GM18520 (cell line): Measurements from ENCODE around the gene PRKAG2.

ENCODE experiments used
- ATAC-seq: cut with Tn5 transposase; IDR thresholded peaks from one replicate; pipeline ENCODE4 v1.9.1; 2021; ENCODE audit not compliant: unreplicated experiment

The PRKAG2 gene

DNA sequence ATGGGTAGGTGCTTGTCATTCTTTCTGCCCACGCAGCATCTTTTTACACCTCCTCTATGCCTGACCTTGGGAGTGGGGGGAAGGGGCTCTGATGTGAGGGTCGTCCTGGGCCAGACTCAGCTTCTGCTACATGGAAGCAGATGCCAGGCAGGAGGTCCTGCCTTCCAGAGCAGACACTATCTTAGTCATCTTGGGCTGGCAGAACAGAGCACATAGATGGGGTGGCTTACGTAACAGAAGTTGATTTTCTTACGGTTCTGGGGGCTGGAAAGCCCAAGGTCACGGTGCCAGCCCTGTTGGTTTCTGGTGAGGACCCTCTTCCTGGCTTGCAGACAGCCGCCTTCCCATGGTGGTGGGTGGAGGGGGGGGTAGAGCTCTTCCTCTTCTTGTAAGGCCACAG lies 159.0 kb downstream of the PRKAG2 start:
- no peak for ATAC-seq

DNA sequence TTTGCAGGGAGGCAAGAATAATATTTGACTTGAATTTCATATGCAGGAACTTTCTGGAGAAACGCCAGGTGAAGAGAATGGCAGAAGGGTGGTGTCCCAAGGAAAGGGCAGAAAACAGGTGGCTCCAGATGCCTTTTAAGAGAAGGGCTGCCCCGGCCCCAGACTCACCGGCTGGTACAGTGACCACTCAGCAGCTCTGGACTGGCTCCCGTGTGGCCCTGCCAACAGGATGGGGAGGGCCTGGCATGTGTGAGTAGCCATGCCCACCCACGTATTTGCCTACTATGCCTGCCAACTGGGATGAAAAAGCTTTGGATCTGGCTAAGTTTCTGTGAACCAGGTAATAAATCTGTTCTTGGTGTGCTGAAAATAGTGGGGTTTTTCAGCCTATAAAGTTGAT lies 159.5 kb downstream of the PRKAG2 start:
- ATAC-seq = no peak

- ATAC-seq = no peak
These were observed 160.6 kb downstream of the PRKAG2 start for GRCh38 chr7:151716323-151716722.

DNA sequence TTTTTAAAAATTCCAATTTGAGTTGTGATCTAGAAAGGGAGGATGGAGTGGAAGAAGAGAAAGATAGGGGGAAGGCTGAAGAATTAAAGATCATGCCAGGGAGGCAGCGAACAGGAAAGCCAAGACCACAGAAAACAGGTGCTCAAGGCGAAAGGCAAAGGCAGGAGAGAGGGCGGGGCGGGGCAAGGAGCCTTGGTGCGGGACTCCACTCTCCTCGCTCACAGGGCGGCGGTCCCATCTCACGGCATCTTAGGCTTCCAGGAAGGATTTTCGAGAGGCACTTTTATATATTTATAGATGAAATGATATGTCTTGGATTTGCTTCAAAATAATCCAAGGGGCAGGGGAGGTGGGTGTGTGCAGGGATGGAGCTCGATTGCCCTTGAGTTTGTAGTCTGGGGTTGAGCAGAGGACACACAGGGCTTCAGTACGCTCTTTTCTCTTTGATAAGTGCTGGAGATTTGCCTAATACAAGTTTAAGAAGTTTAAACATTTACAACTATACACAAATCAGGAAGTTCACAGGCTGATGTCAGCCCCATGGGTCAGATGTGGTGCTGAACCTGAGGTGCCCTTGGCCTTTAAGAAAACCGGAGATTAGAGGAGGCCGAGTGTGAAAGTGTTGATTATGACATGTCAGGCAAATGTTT lies 161.1 kb downstream of the PRKAG2 start:
- ATAC-seq = no peak

DNA sequence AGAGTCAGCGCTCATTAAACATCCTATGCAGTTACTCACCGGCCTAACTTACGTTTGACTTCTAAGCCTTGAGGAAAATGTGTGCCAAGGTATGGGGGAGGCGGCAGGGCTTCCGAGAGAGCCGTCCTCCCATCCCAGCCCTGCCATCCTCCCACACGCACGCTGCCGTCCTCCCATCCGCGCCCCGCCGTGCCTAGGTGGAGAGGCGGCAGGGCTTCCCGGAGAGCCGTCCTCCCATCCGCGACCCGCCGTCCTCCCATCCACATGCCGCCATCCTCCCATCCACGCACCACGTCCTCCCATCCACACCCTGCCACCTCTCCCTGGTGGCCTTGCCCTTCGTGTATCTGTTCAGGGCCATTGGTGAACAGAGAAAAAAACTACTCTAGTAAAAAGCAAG lies 162.7 kb downstream of the PRKAG2 start:
- no peak for ATAC-seq

DNA sequence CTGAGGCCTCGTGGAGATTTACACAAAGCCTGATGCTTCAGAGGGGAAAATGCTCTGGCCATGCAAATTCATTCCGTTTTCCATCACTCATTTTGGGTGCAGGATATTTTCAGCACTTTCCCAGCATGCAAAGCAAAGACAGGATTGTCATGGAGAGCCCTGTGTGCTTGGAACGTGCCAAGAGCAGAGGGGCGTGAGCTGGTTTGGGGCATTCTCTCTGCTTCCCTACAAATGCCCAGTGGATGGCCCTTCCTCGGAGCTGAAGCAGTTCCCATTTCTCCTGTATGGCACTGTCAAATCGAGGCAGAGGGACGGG lies 164.1 kb downstream of the PRKAG2 start:
- ATAC-seq = no peak

DNA sequence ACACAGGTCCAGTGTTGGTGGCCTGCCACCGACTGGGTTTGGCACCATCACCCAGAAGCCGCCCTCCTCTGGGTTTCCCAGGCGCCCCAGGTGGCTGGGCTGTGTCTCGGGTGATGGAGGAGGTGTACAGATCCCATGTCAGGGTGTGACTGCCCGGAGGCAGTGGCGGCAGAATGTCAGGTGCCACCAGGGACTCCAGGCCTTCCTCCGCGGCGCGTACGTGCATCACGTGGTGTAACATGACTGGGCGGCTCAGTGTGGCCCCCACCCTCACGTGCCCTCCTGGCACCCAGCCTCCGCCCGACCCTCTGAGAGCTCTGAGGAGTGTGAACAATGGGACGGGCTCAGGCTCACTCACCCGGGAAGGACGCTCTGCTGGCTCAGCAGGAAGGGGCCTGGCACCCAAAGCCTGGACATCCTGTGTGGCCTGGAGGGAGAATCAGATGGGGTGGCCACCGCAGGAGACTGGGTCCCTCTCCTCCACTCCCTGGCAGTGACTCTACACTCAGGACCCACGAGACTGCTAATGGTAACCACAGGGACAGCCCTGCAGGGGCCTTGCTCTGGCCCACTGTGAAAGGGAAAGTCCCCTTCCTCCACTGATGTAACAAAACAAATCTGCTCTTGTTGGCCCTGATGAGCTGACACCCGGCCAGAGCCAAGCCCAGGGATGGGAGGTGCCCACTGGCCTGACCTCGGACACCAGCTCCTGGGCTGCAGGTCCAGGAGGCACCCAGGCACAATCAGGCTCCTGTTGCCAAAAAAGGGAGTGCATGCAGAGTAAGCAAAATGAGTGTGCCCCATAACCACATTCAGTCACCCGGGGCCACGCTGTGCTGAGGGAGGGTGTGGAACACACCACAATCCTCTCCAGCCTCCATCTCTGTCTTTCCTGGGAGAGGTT lies 164.8 kb downstream of the PRKAG2 start:
- peak; percentile 63 for ATAC-seq

GRCh38 chr7:151711435-151711872 lies 165.5 kb downstream of the PRKAG2 start:
- ATAC-seq = no peak

- no peak for ATAC-seq
These were observed 166.1 kb downstream of the PRKAG2 start for GRCh38 chr7:151710646-151711434.

- no peak for ATAC-seq
These were observed 166.7 kb downstream of the PRKAG2 start for GRCh38 chr7:151710121-151710640.

- no peak for ATAC-seq
These were observed 167.5 kb downstream of the PRKAG2 start for GRCh38 chr7:151709141-151710038.

DNA sequence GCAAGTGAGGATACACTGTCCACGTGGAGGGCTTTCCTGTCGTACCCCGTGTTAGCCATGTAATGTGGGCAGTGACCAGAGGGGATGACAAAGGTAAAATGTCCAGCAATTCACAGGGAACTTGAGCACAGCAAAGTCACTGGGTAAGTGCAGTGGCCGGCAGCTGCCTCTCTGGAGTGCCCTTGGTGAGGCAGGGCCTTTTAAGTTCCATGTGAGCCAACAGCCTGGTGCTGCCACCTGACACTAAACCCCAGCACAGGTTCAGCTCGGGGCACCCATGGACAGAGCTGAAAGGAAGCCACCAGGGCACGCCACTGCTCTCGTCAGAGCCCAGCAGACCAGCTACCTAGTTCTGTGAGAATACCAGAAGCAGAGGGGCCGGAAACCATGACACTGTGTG lies 168.3 kb downstream of the PRKAG2 start:
- ATAC-seq = no peak

DNA sequence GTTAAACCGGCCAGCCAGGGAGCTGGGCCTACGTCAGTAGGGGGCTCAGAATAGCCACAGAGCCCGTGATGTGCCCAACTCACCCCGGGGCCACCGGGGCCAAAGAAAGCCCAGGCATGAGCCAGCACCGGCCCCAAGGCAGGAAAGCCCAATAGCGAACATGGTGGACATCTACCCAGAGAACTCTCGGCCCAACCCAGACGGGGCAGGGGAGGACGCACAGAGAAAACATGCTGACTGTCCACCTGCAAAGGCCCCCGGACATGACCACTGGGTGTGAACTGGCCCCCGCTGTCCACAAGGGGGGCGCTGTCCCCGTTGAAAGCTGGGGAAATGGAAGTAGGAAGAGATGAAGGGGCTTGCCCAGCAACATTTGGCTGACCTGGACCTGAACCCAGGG lies 169.2 kb downstream of the PRKAG2 start:
- no peak for ATAC-seq

- no peak for ATAC-seq
These were observed 169.8 kb downstream of the PRKAG2 start for GRCh38 chr7:151707105-151707469.

- ATAC-seq = no peak
These were observed 170.4 kb downstream of the PRKAG2 start for GRCh38 chr7:151706277-151707104.

GRCh38 chr7:151705636-151706276 lies 171.2 kb downstream of the PRKAG2 start:
- no peak for ATAC-seq

GRCh38 chr7:151704960-151705635 lies 171.8 kb downstream of the PRKAG2 start:
- ATAC-seq = no peak

DNA sequence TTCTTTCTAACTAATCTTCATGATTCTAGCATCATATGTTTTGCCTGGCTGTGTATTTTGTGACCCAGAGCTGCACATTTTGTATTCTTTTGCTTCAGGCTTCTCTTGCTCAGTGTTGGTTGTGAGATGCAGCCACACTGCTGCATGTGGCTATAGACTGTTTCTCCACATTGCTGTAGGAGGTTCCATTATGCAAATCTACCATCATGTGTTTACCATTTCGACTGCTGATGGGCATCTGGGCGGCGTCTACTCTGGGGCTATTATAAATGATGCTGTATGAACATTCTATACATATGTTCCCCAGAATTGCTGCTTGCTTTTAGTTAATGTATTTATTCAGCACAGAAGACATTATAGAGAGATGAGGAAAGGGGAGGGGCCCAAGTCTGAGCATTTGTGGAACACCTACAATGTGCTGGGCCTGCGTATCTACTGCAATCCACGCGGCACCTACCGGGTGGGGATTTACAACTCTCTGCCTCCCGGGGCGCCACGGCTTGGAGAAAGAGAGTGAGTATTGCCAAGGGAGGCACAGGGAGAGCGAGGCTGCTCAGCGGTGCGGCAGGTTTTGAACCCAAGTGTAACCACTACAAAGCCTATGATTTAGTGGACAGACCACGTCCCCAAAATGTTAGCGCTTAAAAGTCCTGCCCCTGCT lies 172.5 kb downstream of the PRKAG2 start:
- no peak for ATAC-seq
